Measurements from ENCODE around the gene SMAD9.

DNA sequence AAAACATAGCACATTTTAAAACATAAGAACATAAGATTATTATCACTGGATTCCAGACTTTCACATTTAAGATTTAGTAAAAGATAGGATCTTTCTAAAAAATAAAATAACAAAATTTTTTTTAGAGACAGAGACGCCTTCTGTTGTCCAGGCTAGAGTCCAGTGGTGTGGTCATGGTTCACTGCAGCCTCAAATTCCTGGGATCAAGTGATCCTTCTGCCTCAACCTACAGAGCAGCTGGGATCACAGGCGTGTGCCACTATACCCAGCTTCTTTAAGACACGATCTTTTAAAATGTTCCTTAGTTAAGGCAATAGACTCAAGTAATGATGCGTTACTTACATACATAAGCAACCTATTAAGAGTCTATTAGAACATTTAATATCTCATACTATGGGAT is 46.4 kb upstream of the SMAD9 start:
- TF ChIP-seq, protein P1, sequence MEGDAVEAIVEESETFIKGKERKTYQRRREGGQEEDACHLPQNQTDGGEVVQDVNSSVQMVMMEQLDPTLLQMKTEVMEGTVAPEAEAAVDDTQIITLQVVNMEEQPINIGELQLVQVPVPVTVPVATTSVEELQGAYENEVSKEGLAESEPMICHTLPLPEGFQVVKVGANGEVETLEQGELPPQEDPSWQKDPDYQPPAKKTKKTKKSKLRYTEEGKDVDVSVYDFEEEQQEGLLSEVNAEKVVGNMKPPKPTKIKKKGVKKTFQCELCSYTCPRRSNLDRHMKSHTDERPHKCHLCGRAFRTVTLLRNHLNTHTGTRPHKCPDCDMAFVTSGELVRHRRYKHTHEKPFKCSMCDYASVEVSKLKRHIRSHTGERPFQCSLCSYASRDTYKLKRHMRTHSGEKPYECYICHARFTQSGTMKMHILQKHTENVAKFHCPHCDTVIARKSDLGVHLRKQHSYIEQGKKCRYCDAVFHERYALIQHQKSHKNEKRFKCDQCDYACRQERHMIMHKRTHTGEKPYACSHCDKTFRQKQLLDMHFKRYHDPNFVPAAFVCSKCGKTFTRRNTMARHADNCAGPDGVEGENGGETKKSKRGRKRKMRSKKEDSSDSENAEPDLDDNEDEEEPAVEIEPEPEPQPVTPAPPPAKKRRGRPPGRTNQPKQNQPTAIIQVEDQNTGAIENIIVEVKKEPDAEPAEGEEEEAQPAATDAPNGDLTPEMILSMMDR (IDR thresholded peaks at IDR 0.05) = no peak
- TF ChIP-seq POLR2A (IDR thresholded peaks at IDR 0.05) (no peak), POLR2AphosphoS5 (IDR thresholded peaks at IDR 0.05) (no peak), EP300 (IDR thresholded peaks at IDR 0.05) (no peak)
